Measurements from ENCODE around the gene DPP10.

DPP10 gene

DNA sequence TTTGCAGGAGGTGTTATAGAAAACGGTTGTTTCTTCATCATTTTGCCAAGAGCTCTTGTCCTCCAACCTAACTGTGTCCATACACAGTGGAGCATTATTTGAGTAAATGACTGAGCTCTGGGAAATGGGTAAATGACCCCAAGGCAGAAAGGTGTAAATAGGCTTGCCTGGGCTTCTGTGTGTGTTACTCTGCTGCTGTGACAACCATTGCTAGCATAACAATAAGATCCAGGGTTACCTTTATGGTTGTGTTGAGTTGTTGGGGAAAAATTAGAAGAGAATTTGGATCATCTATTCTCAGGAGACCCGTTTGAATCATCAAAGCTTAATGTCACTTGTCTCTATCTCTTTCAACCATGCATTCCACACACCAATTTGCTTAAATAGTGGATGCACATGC is 672.7 kb downstream of the DPP10 start:
- Mint-ChIP-seq H3K9me3 (peaks cover 5% of the 10 kb centered on the region), H3K4me1 (ENCODE audit: low read depth) (no peaks in the 10 kb centered on the region), H3K36me3 (ENCODE audit: low read depth) (no peaks in the 10 kb centered on the region), H3K4me3 (no peak overlapping the region), H3K27ac (no peak overlapping the region), H3K27me3 (ENCODE audit: low read depth) (no peaks in the 10 kb centered on the region)
- no peak for DNase-seq (ENCODE audit: low spot score)

DNA sequence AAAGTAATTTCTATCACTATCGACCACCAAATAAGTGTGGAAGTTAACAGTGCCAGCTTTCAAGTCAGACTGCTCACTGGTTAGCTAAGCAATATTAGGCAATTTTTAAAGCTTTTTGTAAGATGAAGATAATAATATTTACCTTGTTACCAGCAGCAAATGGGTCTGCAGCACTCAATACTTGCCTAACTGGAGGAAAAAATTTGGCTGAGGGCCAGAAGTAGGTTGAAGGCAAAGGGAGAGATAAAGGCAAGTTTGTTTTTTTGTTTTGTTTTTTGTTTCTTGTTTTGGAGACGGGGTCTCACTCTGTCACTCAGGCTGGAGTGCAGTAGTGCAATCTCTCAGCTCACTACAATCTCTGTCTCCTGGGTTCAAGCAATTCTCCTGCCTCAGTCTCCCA is 675.9 kb downstream of the DPP10 start:
- Mint-ChIP-seq H3K9me3 (peaks cover 5% of the 10 kb centered on the region), H3K27ac (no peak overlapping the region), H3K4me1 (ENCODE audit: low read depth) (no peaks in the 10 kb centered on the region), H3K4me3 (no peak overlapping the region), H3K27me3 (ENCODE audit: low read depth) (no peaks in the 10 kb centered on the region), H3K36me3 (ENCODE audit: low read depth) (no peaks in the 10 kb centered on the region)
- DNase-seq (ENCODE audit: low spot score) = no peak

DNA sequence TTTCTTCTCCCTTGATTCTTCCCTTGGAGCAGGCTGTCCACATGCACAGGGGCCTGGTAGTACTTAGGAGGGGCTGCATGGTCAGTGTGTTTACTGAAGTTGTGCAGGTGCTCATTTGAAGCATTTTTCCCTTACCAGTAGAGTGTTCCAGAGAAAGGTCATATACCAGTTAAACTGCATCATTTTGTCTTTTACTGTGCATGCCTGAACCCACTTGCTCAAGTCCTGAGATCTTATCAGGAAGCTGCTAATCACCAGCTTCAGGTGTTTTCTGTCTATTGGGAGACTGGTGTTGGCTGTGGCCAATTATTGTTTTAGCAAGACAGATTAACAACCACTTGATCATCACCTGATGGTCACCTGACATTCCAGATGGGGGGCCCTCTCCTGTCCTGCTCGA is 676.6 kb downstream of the DPP10 start:
- Mint-ChIP-seq H3K4me3 (no peak overlapping the region), H3K27me3 (ENCODE audit: low read depth) (no peaks in the 10 kb centered on the region), H3K4me1 (ENCODE audit: low read depth) (no peaks in the 10 kb centered on the region), H3K27ac (no peak overlapping the region), H3K9me3 (peaks cover 5% of the 10 kb centered on the region), H3K36me3 (ENCODE audit: low read depth) (no peaks in the 10 kb centered on the region)
- no peak for DNase-seq (ENCODE audit: low spot score)

DNA sequence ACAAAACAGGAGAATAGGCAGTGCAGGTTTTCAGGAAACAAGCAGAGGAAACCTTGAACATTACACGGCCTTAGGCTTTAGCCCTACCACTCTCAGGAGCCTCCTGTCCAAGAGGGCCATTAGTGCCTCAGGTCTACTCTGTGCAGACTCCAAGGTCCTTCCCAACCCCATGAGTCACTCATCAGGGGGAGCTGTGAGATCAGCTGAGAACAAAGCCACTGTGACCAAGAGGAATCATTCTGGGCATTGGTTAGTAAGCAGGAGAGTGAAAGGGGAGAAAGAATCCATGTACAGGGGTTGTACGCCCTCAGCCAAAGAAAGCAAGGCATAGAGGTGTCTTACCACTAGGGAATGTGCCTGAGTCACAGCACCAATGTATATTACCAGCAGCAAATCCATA is 680.3 kb downstream of the DPP10 start:
- Mint-ChIP-seq H3K27ac (no peak overlapping the region), H3K4me1 (ENCODE audit: low read depth) (no peaks in the 10 kb centered on the region), H3K27me3 (ENCODE audit: low read depth) (no peaks in the 10 kb centered on the region), H3K9me3 (no peaks in the 10 kb centered on the region), H3K36me3 (ENCODE audit: low read depth) (no peaks in the 10 kb centered on the region), H3K4me3 (no peak overlapping the region)
- no peak for DNase-seq (ENCODE audit: low spot score)

DNA sequence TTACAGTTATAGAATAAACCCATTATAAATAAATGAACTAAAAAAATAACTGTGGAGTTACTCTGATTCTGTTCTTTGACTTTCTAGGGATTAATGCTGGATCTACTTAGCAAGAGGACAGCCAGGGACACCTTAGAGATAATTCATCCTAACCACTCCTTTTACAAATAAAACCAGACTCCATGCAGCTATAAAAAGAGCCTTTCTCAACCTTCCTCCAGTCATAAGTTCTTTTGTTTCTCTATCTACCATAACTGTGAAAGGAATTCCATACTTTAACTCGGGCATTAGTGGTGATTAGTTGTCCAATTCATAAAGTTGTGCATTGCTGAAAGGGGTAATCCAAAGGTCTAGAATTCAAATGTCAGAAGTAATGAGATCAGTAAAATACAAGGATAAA is 682.4 kb downstream of the DPP10 start:
- Mint-ChIP-seq H3K4me1 (ENCODE audit: low read depth) (no peaks in the 10 kb centered on the region), H3K9me3 (peaks cover 5% of the 10 kb centered on the region), H3K36me3 (ENCODE audit: low read depth) (no peaks in the 10 kb centered on the region), H3K4me3 (no peak overlapping the region), H3K27ac (no peak overlapping the region), H3K27me3 (ENCODE audit: low read depth) (no peaks in the 10 kb centered on the region)
- DNase-seq (ENCODE audit: low spot score) = no peak

DNA sequence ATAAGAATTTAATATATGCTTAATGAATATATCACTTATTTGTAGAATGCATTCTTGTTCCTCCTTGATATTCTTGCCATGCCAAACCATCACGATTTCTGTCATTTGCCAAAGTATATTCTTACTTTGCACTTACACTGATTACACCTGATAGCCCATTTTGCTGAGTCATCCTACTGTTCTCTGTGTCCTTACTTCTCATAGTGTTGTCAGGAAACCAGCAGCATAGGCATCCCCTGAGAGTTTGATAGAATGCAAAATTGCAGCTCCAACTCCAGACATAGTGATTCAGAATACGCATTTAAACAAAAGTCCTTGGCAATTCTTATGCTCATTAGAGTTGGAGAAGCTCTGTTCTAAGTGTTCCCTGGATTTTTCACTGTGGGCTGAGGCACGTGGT is 687.1 kb downstream of the DPP10 start:
- Mint-ChIP-seq H3K4me3 (no peak overlapping the region), H3K27me3 (ENCODE audit: low read depth) (no peaks in the 10 kb centered on the region), H3K36me3 (ENCODE audit: low read depth) (no peaks in the 10 kb centered on the region), H3K9me3 (peaks cover 17% of the 10 kb centered on the region), H3K4me1 (ENCODE audit: low read depth) (no peaks in the 10 kb centered on the region), H3K27ac (no peak overlapping the region)
- no peak for DNase-seq (ENCODE audit: low spot score)

DNA sequence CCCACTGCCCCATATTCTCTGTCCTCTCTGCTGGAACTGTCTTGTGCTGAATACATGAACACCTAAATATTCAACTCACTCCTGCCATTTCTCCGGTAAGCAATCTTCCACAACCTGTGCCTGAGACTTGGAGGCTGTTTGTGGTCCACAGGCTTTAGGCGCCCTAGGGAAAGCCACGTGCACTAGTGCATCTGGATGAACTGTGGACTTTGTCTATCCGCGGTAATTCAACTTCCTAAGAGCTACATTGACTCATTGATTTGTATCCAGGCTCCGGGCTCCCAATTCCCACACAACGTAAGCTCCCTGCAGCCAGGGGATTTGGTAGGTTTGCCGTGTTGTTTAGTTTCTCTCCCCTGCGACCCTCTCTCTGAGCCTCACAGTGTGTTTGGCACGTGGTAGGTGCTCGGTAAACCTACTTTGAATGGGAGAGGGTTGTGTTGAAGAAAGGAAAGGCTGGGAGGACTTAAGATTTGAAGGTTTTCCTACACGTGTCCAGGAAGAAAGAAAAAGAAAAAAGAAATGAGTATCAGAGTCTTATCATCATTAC is 718.2 kb downstream of the DPP10 start:
- Mint-ChIP-seq H3K27ac (no peak overlapping the region), H3K4me1 (ENCODE audit: low read depth) (no peaks in the 10 kb centered on the region)

DNA sequence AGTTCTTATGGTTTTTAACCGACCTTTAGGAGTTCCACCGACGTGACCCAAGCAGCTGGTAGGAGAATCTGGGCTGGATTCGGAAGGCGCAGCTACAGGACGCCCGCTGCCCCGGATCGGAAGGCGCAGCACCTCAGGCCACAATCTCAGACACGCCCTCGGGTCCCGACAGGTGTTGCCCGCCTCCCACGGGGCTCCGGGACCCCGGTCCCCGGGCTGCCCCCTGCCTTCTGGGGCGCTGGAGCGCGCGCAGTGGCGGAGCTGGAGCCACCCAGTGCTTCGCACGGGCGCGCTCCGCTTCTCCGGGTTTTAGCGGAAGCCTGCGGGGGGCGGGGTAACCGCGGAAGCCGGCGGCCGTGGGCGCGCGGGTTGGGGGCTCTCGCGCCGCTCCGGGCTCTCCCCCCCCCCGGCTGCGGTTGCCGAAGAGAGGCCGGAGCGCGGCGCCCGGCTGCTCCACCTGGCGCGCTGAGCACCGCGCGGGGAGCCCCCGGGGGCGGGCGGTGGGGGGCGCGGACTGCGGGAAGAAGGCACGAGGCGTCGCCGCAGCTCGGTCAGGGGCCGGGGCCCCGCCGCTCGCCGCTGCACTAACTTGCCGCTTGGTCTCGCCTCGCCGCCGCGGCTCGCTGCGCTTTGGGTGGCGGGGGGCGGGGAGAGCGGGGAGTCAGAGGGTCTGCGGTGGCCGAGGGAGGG is 718.8 kb downstream of the DPP10 start:
- H3K4me3 Mint-ChIP-seq = peak overlapping the region; percentile 9
- H3K4me1 Mint-ChIP-seq (ENCODE audit: low read depth) = no peaks in the 10 kb centered on the region
- no peaks in the 10 kb centered on the region for H3K36me3 Mint-ChIP-seq (ENCODE audit: low read depth)
- peaks cover 22% of the 10 kb centered on the region for H3K27me3 Mint-ChIP-seq (ENCODE audit: low read depth)
- no peak for DNase-seq (ENCODE audit: low spot score)
- no peak overlapping the region for H3K27ac Mint-ChIP-seq
- no peaks in the 10 kb centered on the region for H3K9me3 Mint-ChIP-seq

More for the DNA sequence above, 718.2 kb downstream of the DPP10 start:
- H3K9me3 Mint-ChIP-seq = no peaks in the 10 kb centered on the region
- DNase-seq (ENCODE audit: low spot score) = no peak
- peak overlapping the region; percentile 9 for H3K4me3 Mint-ChIP-seq
- no peaks in the 10 kb centered on the region for H3K36me3 Mint-ChIP-seq (ENCODE audit: low read depth)
- H3K27me3 Mint-ChIP-seq (ENCODE audit: low read depth) = peaks cover 22% of the 10 kb centered on the region

DNA sequence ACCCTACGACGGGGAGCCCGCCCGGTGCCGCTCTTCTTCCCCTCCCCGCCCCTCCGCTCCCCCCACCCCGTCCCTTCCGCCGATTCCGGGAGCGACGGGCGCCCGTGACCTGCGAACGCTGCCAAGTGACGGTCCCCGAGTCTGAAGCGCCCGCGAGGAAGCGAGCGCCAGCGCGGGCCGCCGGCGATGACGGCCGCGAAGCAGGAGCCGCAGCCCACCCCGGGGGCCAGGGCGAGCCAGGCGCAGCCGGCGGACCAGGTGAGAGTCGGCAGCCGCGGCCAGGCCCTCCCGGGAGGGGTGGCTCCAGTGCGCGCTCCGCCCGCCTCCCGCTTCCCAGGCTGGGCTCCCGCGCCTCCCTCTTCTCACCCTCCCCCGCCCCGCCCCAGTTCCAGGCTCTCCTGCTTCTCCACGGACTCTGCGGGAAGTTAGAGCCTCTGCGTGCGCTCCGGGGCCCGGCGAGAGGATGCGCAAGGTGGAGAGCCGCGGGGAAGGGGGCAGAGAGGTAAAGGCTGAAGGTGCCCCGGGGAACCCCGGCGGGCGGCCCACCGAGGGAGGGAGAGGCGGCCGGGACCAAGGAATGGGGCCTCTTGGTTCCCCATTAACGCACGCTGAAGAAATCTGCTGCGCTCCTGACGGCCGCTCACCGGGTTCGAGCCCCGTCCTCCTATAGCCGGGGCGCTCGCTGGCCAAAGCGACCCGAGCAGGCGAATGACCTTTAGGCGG is 719.5 kb downstream of the DPP10 start:
- no peak for DNase-seq (ENCODE audit: low spot score)
- Mint-ChIP-seq H3K4me3 (no peak overlapping the region), H3K27ac (no peak overlapping the region), H3K36me3 (ENCODE audit: low read depth) (no peaks in the 10 kb centered on the region), H3K9me3 (no peaks in the 10 kb centered on the region), H3K27me3 (ENCODE audit: low read depth) (peaks cover 22% of the 10 kb centered on the region), H3K4me1 (ENCODE audit: low read depth) (no peaks in the 10 kb centered on the region)

DNA sequence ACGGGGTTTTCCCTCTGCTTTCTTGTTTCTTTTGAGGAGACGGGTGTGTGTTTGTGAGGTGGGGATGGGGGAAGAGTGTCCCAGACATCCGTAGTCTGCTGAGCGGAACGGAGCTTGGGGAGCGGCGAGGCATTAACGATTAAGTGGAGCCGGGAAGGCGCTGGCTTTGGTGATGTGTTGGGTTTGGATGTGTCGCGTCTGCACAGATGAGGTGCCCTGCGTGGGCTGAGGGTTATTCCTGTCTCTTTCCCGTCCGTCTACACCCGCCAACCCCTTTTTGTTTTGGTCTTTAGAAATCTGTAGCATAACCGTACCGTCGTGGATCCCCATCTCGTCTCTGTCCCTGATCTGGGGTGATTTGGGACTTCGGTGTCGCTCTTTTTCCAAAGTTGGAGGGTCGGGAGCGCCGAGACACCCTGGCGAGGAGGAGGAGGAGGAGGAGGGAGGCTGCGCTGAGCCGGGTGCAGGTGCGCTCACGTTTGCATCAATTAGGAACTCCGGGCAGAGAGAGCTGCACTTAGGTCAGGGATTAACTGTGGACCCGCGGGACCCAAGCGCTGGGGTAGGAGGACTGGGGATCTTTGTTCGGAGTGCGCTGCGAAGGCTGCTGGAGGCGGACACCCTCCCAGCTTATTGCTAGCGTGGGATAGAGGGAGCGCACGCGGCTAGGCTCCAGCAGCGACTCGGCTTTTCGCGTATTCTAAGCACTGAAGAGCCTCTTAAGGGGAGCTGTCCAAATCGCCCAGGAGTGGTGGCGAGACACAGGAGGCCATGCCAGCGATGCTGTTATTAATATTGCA is 720.3 kb downstream of the DPP10 start:
- DNase-seq (ENCODE audit: low spot score) = no peak
- Mint-ChIP-seq H3K9me3 (no peaks in the 10 kb centered on the region), H3K4me1 (ENCODE audit: low read depth) (no peaks in the 10 kb centered on the region), H3K27ac (no peak overlapping the region), H3K27me3 (ENCODE audit: low read depth) (peaks cover 22% of the 10 kb centered on the region), H3K4me3 (no peak overlapping the region), H3K36me3 (ENCODE audit: low read depth) (no peaks in the 10 kb centered on the region)

DNA sequence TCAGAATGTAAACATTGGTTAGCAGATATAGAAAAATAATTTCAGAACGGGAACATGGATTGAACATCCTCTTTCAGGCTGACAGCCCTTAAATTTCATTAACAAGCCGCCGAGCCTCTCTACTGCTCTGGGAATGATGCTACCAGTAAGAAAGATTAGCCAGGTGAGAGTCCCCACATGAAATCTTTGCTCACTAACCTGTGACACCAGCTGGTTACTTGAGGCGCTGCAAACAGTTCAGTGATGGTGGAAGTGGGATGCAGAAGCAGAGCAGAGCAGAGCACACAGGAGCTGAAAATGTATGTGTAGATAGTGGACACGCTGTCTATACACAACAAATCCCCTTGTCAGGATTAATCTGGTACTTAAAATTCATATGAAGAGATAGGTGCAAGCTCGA is 721.1 kb downstream of the DPP10 start:
- Mint-ChIP-seq H3K27ac (no peak overlapping the region), H3K36me3 (ENCODE audit: low read depth) (no peaks in the 10 kb centered on the region), H3K4me3 (no peak overlapping the region), H3K9me3 (no peaks in the 10 kb centered on the region), H3K4me1 (ENCODE audit: low read depth) (no peaks in the 10 kb centered on the region), H3K27me3 (ENCODE audit: low read depth) (peaks cover 22% of the 10 kb centered on the region)
- DNase-seq (ENCODE audit: low spot score) = no peak

DNA sequence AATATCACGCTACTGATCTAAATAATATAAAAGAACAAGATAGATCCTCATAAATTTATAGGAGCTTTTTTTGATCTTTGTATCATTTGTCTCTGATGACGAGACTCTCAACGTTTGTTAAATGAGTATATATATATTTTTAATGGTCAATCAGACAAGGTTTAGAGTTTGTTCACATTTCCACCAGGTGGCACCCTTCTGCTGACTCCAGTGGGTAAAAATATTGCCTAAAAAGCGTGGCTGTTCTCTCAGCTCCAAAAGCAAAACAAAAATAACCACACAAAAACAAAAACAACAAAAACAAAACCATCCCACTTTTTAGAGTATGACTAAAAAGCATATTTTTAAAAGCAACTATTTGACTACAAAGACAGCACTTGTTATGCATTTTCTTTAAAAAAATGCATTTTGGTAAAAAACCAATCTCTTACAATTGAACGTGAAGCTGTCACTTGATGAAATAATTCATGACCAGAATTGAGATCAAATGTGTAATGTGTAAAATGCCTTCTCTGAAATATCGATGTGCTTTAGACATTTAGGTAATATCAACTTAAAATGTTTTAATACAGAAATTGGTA is 723.2 kb downstream of the DPP10 start:
- Mint-ChIP-seq H3K4me3 (no peak overlapping the region), H3K4me1 (ENCODE audit: low read depth) (no peaks in the 10 kb centered on the region), H3K36me3 (ENCODE audit: low read depth) (no peaks in the 10 kb centered on the region), H3K27ac (no peak overlapping the region), H3K9me3 (no peaks in the 10 kb centered on the region), H3K27me3 (ENCODE audit: low read depth) (peaks cover 18% of the 10 kb centered on the region)
- DNase-seq (ENCODE audit: low spot score) = no peak

DNA sequence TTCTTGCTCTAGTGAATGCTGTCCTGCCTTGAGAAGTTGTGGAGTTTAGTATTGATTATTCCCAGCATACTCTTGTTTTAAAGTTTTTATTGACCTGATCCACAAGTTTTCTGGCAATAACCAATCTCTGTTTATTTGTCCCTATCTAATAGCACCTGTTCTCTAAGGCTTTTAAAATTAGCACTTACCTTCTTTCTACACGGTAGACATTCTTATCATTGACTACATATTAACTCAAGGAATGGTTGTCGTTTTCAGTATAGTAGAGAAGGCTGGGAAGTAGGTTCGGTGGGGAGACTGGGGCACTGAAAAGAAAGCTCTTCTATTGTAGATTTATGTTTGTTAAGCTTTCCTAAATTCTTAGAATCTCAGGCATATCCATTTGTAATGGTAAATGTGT is 726.0 kb downstream of the DPP10 start:
- H3K36me3 Mint-ChIP-seq (ENCODE audit: low read depth) = no peaks in the 10 kb centered on the region
- H3K4me1 Mint-ChIP-seq (ENCODE audit: low read depth) = no peaks in the 10 kb centered on the region
- H3K4me3 Mint-ChIP-seq = no peak overlapping the region
- H3K27ac Mint-ChIP-seq = no peak overlapping the region
- peaks cover 2% of the 10 kb centered on the region for H3K27me3 Mint-ChIP-seq (ENCODE audit: low read depth)
- no peak for DNase-seq (ENCODE audit: low spot score)
- no peaks in the 10 kb centered on the region for H3K9me3 Mint-ChIP-seq

DNA sequence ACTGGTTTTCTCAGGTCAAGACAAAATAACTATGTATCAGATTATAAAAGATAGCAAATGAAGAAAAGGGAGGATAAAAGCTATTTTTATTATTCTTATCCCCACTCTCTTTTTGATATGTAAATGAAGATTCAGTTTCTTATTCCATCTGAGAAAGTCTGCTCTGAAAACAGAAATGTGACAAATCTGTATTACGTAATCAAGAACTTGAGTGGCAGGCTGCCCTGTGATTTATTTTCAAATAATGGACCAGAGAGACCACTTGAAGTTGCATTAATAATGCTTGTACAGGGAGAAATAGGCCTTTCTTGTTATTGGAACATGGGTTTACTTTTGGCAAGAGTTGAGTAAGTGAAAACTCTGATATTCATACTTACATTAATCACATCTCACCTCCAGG is 727.4 kb downstream of the DPP10 start:
- Mint-ChIP-seq H3K36me3 (ENCODE audit: low read depth) (no peaks in the 10 kb centered on the region), H3K27me3 (ENCODE audit: low read depth) (no peaks in the 10 kb centered on the region), H3K4me1 (ENCODE audit: low read depth) (no peaks in the 10 kb centered on the region), H3K4me3 (no peak overlapping the region), H3K9me3 (no peaks in the 10 kb centered on the region), H3K27ac (no peak overlapping the region)
- DNase-seq (ENCODE audit: low spot score) = no peak

Data from T-helper 2 cell treated with Interferon-gamma antibody and Interleukin-4, amounts not matched to agents 5 μg/mL and 100 μg/mL, for 36 hours (primary cell).